Urothelium cell line (cell line): ENCODE results near the gene ZNF385B.
A peak's percentile ranks its signal among the peaks of the same experiment; 100 is the strongest.
"Not testable (repeated sequence)": the region's sequence is repeated elsewhere in the genome, so short reads cannot be mapped to it uniquely, and the experiment has no call there.

Source experiments
- DNase-seq: peaks from one replicate; pipeline ENCODE4 v3.0.0; 2011; ENCODE audit warnings: low spot score, mixed read lengths
- FAIRE-seq: peaks from 2 replicates; lab custom pipeline; 2011; peaks lifted over from hg19 to GRCh38; lab: Jason Lieb, UNC

ZNF385B gene

DNA sequence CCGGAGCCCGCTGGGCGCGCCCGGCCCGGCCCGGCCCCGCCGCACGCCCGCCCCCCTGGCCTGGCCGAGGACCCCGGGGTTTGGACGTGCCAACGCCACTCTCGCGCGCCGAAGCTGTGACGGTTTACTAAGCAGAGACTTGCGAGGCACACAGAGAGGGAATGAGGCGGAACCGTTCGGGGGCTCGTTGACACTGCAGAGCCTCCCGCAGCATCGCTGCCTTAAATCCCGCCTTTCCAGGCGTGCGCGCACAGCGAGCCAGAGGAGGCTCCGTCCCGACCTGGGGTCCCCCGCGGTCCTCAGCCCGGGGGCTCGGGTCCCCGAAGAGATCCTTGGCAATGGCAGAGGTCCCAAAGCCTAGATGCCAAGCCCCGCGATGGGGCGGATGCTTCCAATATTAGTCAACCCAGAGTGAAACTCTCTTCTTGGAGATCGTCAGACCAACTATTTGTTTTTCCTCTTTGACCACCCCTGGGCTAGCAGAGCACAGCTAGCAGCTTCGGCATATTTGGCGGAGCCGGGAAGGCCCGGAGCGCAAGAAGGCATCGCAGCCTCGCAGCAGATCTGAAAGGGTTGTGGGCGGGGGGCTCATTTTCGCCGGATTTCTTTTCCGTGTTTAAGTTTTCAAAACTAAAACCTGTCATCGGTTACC lies at the start of gene ZNF385B:
Gene ZNF385B (minus strand): TSS at position 197 of the 652 bp plus-strand sequence.
- peak; percentile 50 for FAIRE-seq
- DNase-seq: no peak

DNA sequence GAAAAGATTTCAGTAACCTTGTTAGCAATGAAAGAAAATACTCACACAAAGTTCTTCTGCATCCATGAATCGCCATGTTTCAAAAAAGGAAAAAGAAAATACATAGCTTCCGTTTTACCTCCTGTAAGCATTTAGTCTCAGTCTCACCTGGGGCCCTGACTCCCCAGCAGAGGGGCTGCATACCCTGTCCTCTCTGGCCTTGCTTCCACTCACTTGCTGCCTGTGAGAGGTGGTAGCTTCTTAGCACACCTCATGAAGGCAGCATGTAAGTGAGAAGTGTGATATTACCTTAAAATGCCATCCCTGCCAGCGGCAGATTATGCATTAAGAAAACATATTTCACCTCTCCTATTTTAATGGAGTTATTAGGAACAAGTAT lies 49.3 kb upstream of the ZNF385B start:
- no peak for DNase-seq
- no peak for FAIRE-seq

DNA sequence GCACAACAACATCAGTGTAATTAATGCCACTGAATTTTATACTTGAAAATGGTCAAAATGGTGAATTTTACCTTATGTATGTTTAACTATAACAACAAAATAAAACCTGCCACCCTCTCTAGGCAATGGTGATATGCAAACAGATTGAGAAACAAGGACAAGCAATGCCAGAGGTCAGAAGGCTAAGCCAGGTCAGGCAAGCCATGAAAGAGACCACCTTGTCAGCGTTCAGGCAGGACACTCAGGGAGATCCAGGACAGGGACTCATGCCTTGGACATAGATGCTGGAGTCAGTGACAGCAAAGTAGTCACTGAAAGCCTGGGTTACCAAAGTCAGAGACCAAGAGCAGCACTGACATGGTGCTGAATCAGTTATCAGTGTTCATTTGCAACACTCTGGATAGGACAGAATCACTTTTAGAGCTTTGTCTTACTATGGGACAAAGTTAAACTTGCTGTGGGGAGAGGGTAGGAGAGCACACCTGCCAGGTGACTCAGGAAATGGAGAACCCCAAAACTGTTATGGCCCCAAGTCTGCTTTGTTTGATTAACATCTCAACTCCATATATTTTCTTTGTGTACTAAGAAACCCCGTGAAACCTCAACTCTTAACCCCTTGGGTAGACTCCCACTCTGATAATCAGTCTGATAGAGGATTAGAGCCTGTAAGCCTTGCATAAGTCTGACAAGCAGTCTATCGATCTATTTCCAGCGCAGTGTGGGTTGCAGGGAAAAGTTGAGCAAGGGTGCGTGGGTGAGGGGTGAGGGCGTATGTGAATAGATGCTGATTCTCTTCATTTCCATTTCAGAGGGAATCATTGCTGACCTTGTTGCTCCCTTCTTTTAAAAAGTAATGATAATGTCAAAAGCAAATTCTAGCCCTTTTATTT lies 48.7 kb upstream of the ZNF385B start:
- FAIRE-seq: no peak
- DNase-seq: no peak

DNA sequence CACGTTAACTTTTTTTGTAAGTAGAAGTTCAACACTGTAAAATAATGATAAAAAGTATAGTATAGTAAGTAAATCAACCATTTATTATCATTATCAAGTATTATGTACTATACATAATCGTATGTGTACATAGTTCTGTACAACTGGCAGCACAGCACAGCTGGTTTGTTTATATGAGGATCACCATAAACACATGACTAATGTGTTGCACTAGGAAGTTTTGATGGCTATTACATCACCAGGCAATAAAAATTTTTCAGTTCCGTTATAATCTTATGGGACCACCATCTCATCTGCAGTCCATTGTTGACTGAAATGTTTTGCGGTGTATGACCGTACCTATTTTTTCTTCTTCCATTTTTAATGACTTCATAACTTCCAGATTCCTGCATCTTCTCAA lies 39.2 kb upstream of the ZNF385B start:
- DNase-seq: no peak
- FAIRE-seq: no peak

DNA sequence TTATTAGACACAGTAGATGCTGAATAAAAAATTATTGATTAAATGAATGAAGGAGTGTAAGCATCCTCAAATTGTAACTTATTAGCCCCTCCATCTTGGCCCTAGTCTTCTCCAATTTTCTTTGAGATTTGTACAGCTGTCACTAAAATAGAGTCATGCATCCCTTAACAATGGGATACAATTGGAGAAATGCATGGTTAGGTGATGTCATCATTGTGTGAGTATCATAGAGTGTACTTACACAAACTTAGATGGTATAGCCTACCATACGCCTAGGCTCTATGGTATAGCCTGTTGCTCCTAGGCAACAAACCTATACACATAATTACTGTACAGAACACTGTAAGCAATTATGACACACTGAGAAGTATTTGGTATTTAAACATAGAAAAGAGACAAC lies 38.3 kb upstream of the ZNF385B start:
- FAIRE-seq (no peak), DNase-seq (no peak)

DNA sequence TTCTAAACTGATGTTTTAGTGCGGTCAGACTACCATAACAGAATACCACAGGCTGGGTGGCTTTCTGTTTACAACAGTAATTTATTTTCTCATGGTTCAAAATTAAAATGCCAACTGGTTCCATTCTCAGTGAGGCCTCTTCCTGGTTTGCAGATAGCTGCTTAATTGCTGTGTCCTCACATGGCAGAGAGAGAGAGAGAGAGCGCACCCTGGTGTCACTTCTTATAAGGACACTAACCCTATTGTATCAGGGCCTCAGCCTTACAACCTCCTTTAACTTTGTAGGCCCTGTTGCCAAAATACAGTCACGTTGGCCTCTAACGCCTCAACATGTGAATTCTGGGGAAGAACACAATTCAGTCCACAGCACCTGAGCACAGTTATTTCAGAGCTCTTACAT lies 37.5 kb upstream of the ZNF385B start:
- DNase-seq (peak; percentile 9), FAIRE-seq (no peak)

DNA sequence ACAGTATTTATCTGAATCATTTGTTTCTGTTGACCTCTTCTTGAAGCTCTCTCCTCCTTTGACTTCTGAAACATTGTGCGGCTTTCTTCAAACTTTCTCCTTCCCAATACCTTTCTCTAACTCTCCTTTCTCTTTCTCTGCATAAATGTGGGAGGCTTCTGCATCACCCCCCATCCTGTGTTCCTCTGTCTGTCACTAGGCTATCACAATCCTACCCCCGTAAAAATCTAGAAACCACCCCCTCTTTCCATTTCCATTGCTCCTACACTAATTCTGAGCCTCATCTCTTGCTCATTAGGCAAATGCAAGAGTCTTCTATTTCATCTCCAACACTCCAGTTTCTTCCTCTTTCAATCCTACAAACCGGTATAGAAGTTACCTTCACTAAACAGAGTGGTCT lies 32.2 kb upstream of the ZNF385B start:
- FAIRE-seq (no peak), DNase-seq (no peak)

DNA sequence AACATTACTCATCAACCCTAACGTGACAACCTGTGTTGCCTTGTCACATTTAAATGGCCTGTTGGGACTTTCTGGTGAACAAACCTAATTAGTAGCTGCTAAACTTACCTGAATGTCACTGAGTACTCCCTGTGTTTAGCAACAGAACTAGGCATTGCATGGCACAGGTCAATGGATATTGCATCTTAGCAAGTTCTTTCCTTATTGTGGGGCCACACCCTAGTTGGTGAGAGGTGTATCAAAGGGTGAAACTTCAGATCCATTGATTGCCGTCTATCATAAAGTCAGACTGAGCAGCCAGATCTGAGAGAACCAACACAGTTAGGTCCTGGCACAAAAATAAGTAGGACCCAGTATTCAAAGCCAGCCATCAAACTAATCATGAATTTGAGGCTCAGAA lies 29.8 kb upstream of the ZNF385B start:
- DNase-seq: no peak
- no peak for FAIRE-seq

DNA sequence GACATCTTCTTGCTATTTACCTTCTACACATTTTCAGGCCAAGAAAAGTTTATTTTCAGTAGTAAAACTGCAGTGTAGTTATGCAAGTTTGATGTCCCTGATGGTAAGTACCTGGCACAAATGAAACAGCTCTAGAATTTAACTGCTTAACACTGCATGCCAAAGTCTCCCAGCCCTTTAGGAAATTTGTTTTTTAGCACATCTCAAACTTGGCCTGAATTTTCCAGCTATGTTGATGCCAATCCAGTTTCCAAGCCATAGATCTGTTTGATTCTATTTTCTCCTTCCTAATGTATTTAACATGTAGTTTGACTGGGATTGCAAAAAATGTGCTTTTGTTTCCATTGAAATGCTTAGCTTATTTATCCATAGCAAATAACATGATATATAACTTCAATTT lies 29.3 kb upstream of the ZNF385B start:
- DNase-seq: no peak
- no peak for FAIRE-seq

DNA sequence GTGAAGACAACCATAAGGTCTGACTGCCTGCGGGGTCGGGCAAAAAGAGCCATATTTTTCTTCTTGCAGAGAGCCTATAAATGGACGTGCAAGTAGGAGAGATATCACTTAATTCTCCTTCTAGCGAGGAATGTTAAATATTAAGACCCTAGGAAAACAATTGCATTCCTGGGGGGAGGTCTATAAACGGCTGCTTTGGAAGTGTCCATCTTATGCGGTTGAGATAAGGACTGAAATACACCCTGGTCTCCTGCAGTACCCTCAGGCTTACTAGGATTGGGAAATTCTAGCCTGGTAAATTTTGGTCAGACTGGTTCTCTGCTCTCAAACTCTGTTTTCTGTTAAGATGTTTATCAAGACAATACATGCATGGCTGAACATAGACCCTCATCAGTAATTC lies 27.2 kb upstream of the ZNF385B start:
- FAIRE-seq, DNase-seq: not testable (repeated sequence)

DNA sequence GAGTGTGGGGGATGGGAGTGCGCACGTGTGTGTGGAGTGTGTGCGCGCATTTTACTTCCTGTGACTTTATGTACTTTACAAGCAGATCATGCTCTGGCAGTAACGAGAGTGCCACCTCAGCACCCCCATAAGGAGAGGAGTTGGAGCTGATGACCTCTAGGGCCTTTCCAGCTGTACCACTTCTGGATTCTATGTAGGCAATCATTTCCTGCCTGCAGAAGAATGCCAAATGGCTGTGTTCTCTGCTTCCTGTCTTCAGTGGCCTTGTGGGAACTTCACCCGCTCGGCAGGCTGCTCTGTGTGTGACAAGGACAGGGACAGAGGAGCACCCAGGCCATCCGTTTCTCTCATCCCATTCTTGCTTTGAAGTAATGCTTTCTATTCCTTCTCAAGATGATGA lies 22.8 kb upstream of the ZNF385B start:
- DNase-seq: no peak
- FAIRE-seq: no peak

DNA sequence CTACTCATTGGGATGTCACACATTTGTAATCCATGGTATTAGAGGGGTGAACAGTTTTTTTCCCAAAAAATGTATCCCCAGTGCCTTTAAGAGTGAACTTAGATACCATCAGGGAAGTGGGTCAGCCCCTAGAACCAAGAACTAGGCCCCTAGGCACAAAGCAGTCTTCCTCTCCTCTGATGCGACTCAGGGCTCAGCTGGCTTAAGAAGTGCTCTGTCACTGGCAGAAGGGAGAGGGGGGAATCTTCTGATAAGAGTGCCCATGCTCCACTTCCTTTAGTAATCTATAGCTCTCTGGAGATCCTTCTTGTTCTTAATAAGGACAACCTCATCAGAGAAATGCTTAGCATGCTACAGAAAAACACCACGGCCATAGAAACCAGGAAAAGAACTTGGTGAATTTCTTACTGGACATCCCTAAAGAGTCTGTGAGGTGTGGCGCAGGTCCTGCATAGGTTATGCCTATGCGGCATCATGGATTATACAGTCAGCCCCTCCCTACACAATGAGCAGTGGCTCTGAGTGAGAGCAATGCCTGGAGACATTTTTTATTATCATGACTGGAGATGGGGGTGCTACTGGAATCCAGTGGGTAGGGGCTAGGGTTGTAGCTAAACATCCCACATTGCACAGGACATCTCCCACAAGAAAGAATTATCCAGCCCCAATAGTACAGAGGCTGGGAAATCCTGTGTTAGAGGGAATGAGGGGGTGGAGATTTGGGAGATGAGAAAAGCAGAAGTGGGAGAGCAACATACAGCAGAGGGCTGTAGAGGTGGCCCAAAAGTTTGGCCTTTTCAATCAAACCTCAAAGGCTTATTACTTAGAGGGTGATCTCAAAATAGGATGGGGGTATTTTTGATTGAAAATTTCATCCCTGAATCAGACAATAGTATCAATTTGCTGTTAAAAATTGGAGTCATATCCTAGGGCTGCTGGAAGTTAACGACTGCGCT lies 21.7 kb upstream of the ZNF385B start:
- no peak for FAIRE-seq
- no peak for DNase-seq

DNA sequence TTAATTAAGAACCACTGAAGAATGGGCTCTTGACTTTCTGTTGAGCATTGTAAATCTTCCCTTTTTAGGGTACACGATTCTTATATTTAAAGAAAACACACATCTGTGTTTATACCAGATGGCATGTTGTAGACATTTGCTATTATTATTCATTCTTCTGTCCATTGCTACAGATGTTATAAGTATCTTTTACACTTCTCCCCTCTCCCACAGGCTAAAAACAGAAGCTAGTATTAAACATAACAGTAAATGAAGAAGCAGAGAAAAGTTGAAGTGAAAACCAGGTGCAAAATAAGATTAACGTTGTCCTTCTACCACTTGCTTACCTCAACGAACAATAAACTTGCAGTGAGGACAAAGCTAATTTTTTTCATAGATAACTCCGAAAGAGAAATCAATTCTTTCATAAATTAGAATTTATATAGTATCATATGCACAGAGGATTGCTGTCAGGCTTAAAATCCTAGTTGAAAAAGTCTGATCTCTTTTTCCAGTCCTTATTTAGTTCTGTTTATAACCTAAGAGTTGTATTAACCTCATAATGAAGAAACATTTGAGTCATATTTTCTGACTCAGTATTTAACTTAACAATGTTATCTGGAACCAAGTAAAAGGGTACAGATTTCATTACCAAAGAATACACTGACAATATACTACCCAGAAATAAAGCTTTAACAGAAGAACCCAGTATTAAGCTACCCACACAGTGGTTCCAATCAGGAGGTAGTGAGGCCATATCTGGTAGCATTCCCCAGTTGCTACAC lies 16.4 kb upstream of the ZNF385B start:
- no peak for DNase-seq
- FAIRE-seq: no peak

DNA sequence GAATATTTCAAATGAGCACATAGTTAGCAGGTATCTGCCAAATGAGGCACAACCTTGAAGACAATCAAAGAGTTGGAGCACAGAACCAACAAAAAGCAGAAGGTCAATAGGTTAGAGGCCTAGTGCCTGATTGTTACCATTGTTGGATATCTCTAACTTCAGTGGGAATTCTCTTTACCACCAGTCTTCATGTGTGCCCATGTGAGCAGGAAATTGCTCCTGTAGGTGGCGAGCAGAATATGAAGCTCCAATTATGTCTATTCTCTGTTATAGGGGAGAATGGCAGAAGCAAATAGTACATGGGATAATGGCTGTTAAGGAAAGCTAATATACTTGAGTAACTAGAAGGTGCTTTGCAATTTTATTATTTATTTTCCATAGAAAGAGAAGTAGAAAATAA lies 14.9 kb upstream of the ZNF385B start:
- DNase-seq (no peak), FAIRE-seq (no peak)

DNA sequence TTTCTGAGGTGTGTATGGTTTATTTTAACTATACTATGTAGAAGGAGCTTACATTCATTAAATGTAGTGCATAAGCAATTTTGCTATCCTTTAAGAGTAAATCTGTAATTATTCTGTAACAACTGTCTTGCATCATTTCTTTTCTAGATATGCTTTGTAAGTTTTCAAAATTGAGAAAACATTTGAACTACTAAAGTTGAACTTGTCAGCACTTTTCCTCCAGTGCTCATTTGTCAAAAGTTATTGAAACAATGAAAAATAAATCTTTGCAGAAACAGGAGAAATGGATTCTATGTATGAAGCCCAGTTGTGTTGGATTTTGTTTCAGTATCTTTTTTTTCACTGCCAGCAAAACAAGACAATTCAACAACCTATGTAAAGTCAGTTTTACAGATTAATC lies 14.5 kb upstream of the ZNF385B start:
- no peak for DNase-seq
- FAIRE-seq: no peak

DNA sequence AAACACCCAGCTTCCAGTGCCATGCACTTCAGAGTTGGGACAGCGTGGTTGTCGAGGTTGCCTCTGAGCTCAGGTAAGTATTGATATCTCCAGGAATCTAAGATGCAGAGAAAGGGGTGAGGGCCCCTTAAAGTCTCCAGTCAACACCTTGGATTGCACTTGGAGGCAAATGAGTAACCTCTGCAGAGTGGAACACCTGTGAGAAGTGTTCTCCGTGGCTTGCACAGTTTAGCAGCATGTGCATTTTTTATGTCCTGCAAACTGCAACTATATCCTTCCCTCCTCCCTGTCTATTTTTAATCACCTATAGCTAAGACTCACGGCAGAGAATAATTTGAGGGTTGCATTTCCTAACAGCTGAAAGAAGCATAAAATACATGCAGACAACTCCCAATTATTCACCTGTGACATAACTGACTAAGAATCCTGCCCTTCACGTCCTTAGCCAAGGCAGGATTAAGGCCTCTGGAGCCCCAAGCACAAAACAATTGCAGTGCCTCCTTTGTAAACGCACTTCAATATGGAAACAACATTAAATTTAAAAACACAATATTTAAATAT lies 1.6 kb upstream of the ZNF385B start:
- FAIRE-seq: no peak

DNA sequence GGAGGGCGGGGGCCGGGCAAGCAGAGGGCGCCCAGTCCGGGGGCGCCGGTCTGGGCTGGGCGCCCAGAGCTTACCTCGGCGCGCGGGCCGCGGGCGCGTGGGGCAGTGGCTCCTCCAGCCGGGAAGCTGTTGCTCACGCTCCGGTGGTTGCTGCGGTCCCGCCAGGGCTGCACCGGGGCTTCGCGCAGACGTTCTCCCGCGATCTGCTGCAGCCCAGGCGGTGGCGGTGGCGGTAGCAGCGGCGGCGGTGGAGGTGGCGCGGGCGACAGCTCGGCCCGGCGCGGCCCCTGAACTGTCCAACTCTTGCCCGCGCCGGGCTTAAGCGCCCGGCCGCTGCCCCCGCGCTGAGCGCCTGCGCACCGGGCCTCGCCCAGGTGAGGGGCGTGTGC lies 391 bp downstream of the ZNF385B start:
- DNase-seq: peak; percentile 49

More for the DNA sequence above, 1.6 kb upstream of the ZNF385B start:
- no peak for DNase-seq

DNA sequence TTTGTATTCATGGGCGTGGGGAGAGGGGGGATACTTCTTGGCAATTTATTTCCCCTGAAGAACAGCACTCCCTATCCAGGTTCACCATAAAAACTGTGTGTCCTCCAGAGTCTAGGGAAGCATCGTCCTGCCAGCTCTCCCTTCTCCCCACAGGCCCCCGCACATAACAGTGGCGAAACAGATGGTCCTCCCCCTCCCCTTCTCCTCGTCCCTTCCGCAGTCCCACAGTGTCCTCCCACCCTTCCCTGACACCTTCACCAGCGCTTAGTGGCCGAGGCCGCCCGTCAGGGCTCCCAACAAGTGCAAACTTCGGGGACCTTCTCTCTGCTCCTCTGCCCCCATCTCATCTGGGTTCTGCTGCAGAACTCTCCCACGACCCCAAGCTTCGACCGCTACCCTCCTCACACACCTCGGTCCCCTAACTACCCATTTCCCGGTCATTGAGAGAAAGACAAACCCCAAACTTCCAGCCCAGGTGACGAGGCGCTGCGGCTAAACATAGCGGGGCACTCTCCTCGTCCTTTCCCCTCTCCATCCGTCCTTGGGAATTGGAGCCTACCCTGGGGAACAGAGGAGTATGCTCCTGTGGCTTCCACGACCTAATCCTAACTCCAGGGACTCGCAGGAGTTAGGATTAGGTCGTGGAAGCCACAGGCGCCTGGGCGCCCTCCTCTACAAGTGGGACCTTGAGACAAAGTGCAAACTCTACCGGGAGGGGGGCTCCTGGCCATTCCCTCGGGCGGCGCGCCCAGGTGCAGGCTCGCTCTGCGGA lies 971 bp downstream of the ZNF385B start:
- FAIRE-seq (no peak), DNase-seq (no peak)

More for the DNA sequence above, 391 bp downstream of the ZNF385B start:
- FAIRE-seq: no peak

DNA sequence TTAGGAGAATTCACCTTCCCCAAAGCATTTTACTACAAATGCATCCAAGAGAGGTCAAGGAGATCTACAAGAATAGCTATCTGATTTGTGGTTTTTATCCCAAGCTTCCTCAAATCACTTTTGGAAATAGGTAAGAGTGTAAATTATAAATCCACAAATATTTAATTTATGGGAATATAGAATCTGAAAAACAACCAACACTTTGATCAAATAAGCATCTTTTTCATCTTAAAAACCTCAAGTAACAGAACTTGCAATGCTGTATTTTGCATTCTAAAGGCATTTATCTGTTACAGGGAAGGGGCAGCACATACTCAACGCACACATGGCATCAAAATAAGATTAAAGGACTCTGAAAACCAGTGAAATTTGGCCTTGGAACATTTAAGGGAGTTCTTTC lies 1.9 kb downstream of the ZNF385B start:
- FAIRE-seq: no peak
- DNase-seq: no peak
